ENCODE results near the gene CDK16. TPM values are rescaled to one million over a fixed set of nuclear protein-coding genes. Genes with fewer than 3 reads are reported as not detected.

CDK16 gene
- total and polyA plus RNA-seq, 7 donors = 104 to 192 (median 150) TPM

DNA sequence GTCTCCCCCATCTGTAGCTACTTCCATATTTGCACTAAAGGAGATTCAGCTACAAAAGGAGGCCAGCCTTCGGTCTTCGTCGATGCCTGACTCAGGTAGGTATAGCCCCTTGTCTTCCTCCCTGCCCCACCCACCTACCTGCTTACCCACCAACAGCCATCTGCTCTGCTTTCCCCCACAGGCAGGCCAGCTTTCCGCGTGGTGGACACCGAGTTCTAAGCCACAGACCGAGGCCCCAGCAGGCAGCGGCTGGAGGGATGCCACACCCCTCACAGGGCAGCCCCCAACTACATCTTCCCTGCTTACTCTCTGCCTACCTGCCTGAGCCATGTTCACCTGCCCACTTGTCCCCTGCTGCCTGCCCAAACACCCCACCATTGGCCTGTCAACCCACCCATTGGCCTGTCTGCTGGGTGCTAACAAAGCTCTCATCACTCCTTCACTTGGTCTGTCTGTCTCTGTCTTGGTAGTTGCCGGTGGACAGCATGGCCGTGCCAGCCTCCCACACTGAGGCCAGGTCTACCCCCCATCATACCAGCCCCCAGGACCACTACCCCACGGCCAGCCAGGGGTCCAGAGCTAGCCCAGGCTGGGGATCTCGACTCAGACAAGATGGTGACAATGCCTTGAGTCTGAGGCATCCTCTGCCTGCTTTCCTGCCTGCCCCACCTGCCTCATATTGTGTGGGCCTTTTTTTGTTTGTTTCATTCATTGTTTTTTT is 10.2 kb downstream of the CDK16 start:
- H3K4me3 ChIP-seq = no peak overlapping the region
- WGBS, 3 donors = 89 to 98% (median 95%) methylated on average over 11 to 12 of the region's 12 CpGs
- H3K36me3 ChIP-seq (ENCODE audit: insufficient read depth in 1 of 2, low read depth in 1 of 2) = peaks cover 5 to 61% of the 10 kb centered on the region in 2 donors
- H3K4me1 ChIP-seq = peaks cover 5% of the 10 kb centered on the region
- no peaks in the 10 kb centered on the region for H3K27me3 ChIP-seq (ENCODE audit: insufficient read depth in 3 of 3, low read length in 2 of 3)
- DNase-seq (no peak), ATAC-seq (no peak)
- H3K9me3 ChIP-seq = no peaks in the 10 kb centered on the region
- TF ChIP-seq, protein P1, sequence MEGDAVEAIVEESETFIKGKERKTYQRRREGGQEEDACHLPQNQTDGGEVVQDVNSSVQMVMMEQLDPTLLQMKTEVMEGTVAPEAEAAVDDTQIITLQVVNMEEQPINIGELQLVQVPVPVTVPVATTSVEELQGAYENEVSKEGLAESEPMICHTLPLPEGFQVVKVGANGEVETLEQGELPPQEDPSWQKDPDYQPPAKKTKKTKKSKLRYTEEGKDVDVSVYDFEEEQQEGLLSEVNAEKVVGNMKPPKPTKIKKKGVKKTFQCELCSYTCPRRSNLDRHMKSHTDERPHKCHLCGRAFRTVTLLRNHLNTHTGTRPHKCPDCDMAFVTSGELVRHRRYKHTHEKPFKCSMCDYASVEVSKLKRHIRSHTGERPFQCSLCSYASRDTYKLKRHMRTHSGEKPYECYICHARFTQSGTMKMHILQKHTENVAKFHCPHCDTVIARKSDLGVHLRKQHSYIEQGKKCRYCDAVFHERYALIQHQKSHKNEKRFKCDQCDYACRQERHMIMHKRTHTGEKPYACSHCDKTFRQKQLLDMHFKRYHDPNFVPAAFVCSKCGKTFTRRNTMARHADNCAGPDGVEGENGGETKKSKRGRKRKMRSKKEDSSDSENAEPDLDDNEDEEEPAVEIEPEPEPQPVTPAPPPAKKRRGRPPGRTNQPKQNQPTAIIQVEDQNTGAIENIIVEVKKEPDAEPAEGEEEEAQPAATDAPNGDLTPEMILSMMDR (IDR thresholded peaks at IDR 0.05) = no peak
- H3K27ac ChIP-seq = no peak overlapping the region
- intact Hi-C loops (cut with DNase I) = no loop called here

DNA sequence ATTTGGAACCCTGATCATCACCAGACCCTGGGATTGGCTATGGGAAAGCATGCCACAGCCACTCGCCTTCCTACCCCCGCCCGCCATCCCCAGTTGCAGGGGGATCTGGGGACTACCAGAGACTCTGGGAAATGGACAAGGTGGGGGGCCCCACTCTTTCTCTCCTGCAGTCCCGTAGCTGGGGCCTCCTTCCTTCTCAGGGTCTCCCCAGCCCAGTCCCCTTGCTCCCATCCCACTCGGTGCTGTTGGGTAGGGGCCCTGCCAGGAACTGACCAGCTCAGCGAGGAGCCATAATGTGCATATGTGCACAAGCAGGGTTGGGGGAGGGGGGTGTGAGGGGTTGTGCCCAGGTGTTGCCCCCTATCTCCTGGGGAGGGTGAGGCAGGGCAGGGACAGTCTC is 10.9 kb downstream of the CDK16 start:
- peaks cover 5% of the 10 kb centered on the region for H3K4me1 ChIP-seq
- H3K36me3 ChIP-seq (ENCODE audit: insufficient read depth in 1 of 2, low read depth in 1 of 2) = peaks cover 5 to 54% of the 10 kb centered on the region in 2 donors
- ATAC-seq (no peak), DNase-seq (no peak)
- TF ChIP-seq, protein P1 (IDR thresholded peaks at IDR 0.05) = no peak
- no peak overlapping the region for H3K4me3 ChIP-seq
- 91 to 100% (median 95%) methylated on average over 4 to 6 of the region's 6 CpGs for WGBS, 3 donors
- H3K27ac ChIP-seq = no peak overlapping the region
- no peaks in the 10 kb centered on the region for H3K9me3 ChIP-seq
- no peaks in the 10 kb centered on the region for H3K27me3 ChIP-seq (ENCODE audit: insufficient read depth in 3 of 3, low read length in 2 of 3)
- intact Hi-C loops (cut with DNase I) = no loop called here

DNA sequence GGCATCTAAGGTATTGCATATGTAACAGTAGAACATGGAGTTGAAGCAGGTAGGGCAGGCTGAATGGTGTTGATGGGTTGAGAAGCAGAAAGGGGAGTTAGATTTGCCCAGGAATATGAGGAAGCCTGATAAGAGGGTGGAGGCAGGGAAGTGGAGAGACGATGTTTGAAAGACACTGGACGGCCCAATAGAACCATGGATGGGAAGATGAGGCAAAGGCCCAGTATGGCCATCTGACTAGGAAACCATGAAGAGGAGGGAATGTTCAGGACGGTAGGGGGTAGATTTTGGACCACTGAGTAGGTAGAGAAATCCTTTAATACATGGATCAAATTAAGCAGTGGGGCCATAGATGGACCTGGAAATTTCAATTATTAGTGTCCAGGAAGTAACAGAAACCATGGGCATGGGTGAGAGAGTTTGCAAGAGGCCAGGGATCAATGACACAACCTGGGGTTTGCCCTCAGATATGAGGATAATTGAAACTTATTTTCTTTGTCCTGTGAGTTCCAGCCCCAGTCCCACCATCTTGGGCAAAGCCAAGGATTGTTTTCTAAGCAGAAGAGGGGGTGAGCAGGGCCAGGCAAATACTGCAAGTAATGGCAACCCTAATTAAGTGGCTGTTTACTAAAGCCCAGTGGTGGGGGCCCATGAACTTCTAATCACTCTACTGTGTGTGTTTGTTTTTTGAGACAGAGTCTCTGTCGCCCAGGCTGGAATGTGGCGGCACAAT is 11.8 kb downstream of the CDK16 start:
- H3K4me1 ChIP-seq = peaks cover 5% of the 10 kb centered on the region
- DNase-seq = no peak
- ATAC-seq = no peak
- no peak overlapping the region for H3K4me3 ChIP-seq
- H3K9me3 ChIP-seq = no peaks in the 10 kb centered on the region
- H3K27me3 ChIP-seq (ENCODE audit: insufficient read depth in 3 of 3, low read length in 2 of 3) = no peaks in the 10 kb centered on the region
- no peak overlapping the region for H3K27ac ChIP-seq
- TF ChIP-seq, protein P1 (IDR thresholded peaks at IDR 0.05) = no peak
- intact Hi-C loops (cut with DNase I) = no loop called here
- peaks cover 0 to 46% of the 10 kb centered on the region in 2 donors for H3K36me3 ChIP-seq (ENCODE audit: insufficient read depth in 1 of 2, low read depth in 1 of 2)
- 86 to 92% (median 88%) methylated on average over 5 of the region's 5 CpGs for WGBS, 3 donors

DNA sequence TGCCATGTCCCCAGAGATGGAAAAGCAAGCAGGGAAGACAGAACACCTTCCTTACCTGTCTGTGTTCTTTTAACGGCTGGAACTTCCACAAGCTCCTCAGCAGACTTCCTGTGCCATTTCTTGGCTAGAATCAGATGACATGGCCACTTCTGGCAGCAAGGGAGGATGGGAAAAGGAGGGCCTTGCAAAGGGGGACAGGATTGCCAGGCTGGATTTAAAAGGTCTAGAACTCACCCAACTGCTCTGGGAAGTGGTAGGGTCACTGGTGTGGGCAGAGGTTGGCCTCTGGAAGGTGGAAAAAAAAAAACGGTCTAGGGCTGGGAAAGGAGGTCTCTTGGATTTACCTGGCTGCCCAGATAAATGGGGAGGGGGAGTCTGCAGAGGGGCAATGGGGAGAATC is 12.7 kb downstream of the CDK16 start:
- peaks cover 0 to 37% of the 10 kb centered on the region in 2 donors for H3K36me3 ChIP-seq (ENCODE audit: insufficient read depth in 1 of 2, low read depth in 1 of 2)
- no peaks in the 10 kb centered on the region for H3K27me3 ChIP-seq (ENCODE audit: insufficient read depth in 3 of 3, low read length in 2 of 3)
- H3K4me3 ChIP-seq = no peak overlapping the region
- H3K4me1 ChIP-seq = peaks cover 5% of the 10 kb centered on the region
- no peak for DNase-seq
- TF ChIP-seq, protein P1 (IDR thresholded peaks at IDR 0.05) = no peak
- intact Hi-C loops (cut with DNase I) = no loop called here
- ATAC-seq = no peak
- H3K9me3 ChIP-seq = no peaks in the 10 kb centered on the region
- no peak overlapping the region for H3K27ac ChIP-seq
- 68 to 84% (median 73%) methylated on average over 2 of the region's 2 CpGs for WGBS, 3 donors
